Activated CD8-positive, alpha-beta memory T cell treated with anti-CD3 and anti-CD28 coated beads, Interleukin-2, amount 50 U/mL, for 24 hours (primary cell): Measurements from ENCODE around the gene OR5M3.

Experiments used
- DNase-seq: peaks from one replicate; pipeline ENCODE4 v3.0.0-alpha.2; 2020; ENCODE audit errors: extremely low read depth

OR5M3 gene

GRCh38 chr11:56473252-56473651 lies at the start of gene OR5M3:
Gene OR5M3, minus strand, starts transcription at chr11:56473352. Its CDS starts 2,855 bp downstream, at chr11:56470497.
- no peak for DNase-seq

DNA sequence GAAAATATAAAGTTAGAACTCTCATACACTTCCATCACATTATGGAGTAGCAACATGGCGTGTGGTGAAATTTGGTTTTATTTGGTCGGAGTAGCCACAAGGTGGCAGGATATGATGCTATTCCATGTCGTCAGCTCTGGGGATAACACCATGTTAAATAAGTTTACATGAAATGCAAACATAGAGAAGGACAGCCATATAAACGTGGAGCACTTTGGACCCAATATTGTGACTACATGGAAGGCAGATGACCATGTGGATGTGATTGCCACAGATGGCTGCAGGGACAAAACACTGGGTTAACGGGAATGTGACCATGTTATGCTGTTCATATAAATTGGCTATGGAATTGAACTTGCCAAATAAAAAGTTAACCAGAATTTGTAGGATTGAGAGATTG lies 48.9 kb upstream of the OR5M3 start:
- DNase-seq = no peak

GRCh38 chr11:56513280-56513679 lies 40.1 kb upstream of the OR5M3 start:
- no peak for DNase-seq

GRCh38 chr11:56509439-56509838 lies 36.3 kb upstream of the OR5M3 start:
- no peak for DNase-seq

DNA sequence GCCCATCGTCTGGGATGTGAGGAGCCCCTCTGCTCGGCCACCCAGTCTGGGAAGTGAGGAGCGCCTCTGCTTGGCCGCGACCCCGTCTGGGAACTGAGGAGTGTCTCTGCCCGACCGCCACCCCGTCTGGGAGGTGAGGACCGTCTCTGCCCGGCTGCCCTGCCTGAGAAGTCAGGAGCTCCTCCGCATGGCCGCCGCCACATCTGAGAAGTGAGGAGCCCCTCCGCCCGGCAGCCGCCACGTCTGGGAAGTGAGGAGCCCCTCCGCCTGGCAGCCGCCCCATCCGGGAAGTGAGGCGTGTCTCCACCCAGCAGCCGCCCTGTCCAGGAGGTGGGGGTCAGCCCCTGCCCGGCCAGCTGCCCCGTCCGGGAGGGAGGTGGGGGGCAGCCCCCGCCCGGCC lies 23.9 kb upstream of the OR5M3 start:
- no peak for DNase-seq

DNA sequence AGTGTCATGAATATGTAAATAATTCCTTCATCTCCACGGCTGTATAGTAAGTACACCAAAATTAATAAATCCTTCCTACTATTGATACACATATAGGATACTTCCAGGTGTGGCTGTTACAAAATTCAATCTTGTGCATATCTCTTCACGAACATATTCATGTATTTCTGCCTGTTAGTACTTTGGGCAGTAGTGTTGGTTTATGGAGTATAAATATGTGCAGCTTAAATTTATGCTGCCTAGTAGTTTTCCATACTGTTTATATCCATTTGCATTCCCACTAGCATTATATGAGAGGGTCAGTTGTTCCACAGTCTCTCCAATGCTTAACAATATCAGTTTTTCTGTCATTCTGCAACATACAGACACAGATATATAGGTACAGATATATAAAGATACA lies 22.0 kb upstream of the OR5M3 start:
- no peak for DNase-seq

DNA sequence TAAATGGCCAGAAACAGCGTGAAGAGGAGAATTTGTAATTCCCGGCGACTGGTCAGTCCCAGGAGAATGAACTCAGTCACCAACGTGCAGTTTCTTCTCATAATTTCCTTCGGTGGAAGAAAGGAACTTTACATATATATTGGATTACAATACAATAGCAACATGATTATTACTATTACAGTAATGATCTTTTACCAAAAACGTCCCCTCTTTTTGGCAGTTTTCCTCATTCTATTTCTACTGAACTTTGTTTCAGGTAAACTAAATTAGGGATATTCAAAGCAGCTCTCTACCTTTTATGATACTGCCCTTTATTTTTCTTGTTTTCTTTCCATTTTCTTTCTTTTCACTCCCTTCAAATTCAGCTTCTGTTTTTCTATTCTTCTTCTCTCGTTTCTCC lies 18.1 kb upstream of the OR5M3 start, which contains the start of gene OR5M8:
OR5M8 (minus strand) TSS at position 101 of the 400 bp plus-strand sequence; CDS start at position 101, 0 bp downstream.
- no peak for DNase-seq

DNA sequence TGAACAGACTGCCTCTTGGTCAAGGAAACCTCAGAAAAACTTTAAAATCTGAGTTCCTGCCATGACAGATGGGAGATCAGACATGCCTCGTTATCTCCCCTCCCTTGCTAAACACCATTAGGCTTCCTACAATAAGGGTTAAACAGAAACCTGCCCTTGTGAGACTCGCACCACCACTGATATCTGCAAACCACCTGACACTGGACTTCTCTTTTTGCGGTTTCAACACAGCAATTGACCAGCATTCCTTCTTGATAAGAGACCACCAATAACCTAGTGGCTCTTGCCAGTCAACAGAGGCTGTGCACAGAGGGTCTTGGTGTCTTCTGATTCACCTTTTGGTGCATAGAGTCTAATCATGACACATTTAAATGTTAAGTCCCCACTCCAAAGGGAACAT lies 13.6 kb upstream of the OR5M3 start:
- DNase-seq = no peak

DNA sequence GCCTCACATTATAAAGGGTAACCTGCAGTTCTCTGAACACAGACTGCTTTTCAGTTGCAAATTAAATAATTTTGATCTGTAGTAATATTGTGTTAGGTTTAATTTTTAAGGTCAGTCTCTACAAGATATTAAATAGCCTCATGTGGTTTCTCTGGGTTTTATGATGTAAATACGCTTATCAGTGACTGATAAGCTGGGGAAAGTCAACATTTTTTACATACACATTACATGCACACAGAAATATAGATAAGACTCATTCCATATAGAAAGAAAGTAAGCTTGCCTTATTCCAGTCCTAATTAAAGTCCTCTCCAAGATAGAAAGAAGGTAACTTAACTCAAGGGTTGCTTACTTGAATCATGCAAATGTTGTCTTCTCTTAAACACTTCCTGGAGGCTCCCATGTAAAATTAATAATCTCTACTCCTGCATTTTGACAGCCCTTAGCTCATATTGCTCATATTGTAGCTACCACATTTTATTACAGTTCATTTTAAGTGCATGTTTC lies 1.6 kb upstream of the OR5M3 start:
- DNase-seq = no peak

GRCh38 chr11:56457076-56457475 lies 16.1 kb downstream of the OR5M3 start:
- no peak for DNase-seq

DNA sequence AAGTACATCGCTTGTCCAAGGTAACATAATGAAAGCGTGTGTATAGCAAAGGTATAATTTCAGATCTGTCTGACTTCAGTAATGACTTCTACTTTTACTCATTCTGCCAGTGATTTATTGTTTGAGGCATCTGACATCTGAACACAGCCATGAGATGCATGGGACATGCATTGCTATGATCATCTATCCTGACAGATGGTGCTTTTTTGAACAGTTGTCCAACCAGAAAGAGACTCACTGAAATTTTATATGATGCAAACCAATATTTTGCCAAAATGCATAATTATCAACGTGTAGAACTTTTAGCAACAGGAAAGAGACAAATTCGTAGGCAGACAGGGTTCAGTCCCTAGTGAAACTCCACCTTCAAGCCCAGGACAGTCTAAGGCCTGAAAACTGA lies 19.6 kb downstream of the OR5M3 start:
- no peak for DNase-seq
